Activated CD4-positive, alpha-beta T cell treated with anti-CD3 and anti-CD28 coated beads, Interleukin-2, amount 50 U/mL, for 1 hour (primary cell): ENCODE measurements around the gene MPO.

Experiments used
- DNase-seq: peaks from one replicate; pipeline ENCODE4 v3.0.0-alpha.2; 2020

Gene MPO

GRCh38 chr17:58229384-58229783, 51.4 kb downstream of the MPO start:
- no peak for DNase-seq

DNA sequence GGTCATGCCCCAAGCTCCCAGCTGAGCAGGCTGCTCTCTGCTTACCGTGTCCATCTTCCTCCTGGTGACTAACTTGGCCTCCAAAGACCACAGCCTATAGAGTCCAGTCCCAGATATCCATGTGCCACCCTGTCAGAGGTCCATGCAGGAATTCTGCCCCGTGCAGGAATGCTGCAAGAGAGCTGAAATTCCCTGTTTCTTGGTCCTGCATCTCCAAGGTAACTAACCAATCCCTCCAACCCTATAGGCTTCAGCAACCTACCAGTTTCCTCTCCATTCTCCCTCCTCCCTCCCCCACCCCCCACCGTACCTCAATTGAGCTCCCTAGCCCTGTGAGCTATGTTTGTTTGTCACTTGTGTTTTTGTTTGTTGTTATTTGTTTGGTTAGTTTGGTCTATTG, 52.1 kb downstream of the MPO start:
- DNase-seq: no peak

DNA sequence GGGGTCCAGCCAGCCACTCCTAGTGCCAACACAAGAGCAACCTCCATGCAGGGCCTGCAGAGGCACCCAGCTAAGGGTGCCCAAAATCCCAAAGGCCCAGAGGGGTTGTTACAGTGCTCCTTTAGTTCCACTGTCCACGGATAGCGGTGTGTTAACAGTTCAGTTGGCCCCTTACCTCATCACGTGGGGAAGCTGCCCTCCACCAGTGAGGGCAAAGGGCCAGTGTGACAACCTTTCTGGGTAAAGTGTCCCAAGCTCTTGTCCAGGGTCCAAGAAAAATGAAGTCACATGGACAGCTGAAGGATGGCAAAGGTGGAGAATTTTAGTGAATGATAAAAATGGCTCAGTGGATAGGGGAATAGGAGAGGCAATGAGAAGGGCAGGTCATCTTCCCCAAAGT, 53.0 kb downstream of the MPO start:
- DNase-seq: no peak

DNA sequence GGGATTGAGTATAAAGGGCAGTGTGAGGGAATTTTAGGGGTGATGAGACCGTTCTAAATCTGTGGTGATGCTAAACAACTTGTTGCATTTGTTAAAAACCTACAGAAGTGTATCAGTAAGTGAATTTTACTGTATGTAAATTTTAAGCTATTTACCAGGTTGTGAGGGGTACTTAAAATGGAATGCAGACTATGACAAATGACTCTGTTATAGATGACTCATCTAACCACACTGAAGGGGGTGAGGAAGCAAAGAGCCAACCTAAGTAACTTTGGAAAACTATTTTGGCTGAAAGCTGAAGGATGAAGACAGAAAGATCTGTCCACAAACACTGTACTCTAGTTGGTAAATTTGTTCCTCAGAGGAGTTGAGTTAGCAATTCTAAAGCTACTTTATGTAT, 56.4 kb downstream of the MPO start:
- DNase-seq: no peak
